ENCODE data around the gene TMEM51.
"Not testable (repeated sequence)": the region's sequence is repeated elsewhere in the genome, so short reads cannot be mapped to it uniquely, and the experiment has no call there.

The TMEM51 gene

GRCh38 chr1:15124362-15125100 lies 29.0 kb upstream of the TMEM51 start:
- no peak for DNase-seq
- intact Hi-C loops (cut with DNase I): no loop called here

GRCh38 chr1:15125101-15125745 lies 28.3 kb upstream of the TMEM51 start:
- no peak for DNase-seq
- intact Hi-C loops (cut with DNase I): no loop called here

GRCh38 chr1:15128077-15128476 lies 25.5 kb upstream of the TMEM51 start:
- DNase-seq: no peak

GRCh38 chr1:15128520-15129313 lies 24.8 kb upstream of the TMEM51 start:
- DNase-seq: peak in 40 of 42 donors; percentile 18 to 86 (median 61)
- intact Hi-C loops (cut with DNase I): no loop called here

More at GRCh38 chr1:15128077-15128476, 25.5 kb upstream of the TMEM51 start:
- intact Hi-C loops (cut with DNase I): no loop called here

- intact Hi-C loops (cut with DNase I): no loop called here
Measured at GRCh38 chr1:15129944-15130343, 23.6 kb upstream of the TMEM51 start.

GRCh38 chr1:15130607-15131006 lies 22.9 kb upstream of the TMEM51 start:
- intact Hi-C loops (cut with DNase I): no loop called here
- DNase-seq: no peak

More at GRCh38 chr1:15129944-15130343, 23.6 kb upstream of the TMEM51 start:
- no peak for DNase-seq

GRCh38 chr1:15132965-15133364 lies 20.6 kb upstream of the TMEM51 start:
- intact Hi-C loops (cut with DNase I): no loop called here
- no peak for DNase-seq

- no peak for DNase-seq
- intact Hi-C loops (cut with DNase I): no loop called here
Measured at GRCh38 chr1:15134285-15134684, 19.3 kb upstream of the TMEM51 start.

- intact Hi-C loops (cut with DNase I); DNase-seq: not testable (repeated sequence)
Measured at GRCh38 chr1:15135604-15136003, 17.9 kb upstream of the TMEM51 start.

GRCh38 chr1:15137809-15138208 lies 15.7 kb upstream of the TMEM51 start:
- intact Hi-C loops (cut with DNase I): no loop called here
- DNase-seq: no peak

GRCh38 chr1:15139654-15140350 lies 13.7 kb upstream of the TMEM51 start:
- intact Hi-C loops (cut with DNase I): no loop called here
- DNase-seq: no peak

- intact Hi-C loops (cut with DNase I): no loop called here
- DNase-seq: no peak
Measured at GRCh38 chr1:15141935-15142539, 11.5 kb upstream of the TMEM51 start.

GRCh38 chr1:15145327-15145726 lies 8.2 kb upstream of the TMEM51 start:
- intact Hi-C loops (cut with DNase I): no loop called here
- no peak for DNase-seq

- no peak for DNase-seq
- intact Hi-C loops (cut with DNase I): no loop called here
Measured at GRCh38 chr1:15146142-15146680, 7.3 kb upstream of the TMEM51 start.

- intact Hi-C loops (cut with DNase I): no loop called here
- no peak for DNase-seq
Measured at GRCh38 chr1:15146971-15147376, 6.6 kb upstream of the TMEM51 start.

- intact Hi-C loops (cut with DNase I): no loop called here
- DNase-seq: no peak
Measured at GRCh38 chr1:15148004-15148403, 5.5 kb upstream of the TMEM51 start.

GRCh38 chr1:15148475-15148874 lies 5.1 kb upstream of the TMEM51 start:
- no peak for DNase-seq
- intact Hi-C loops (cut with DNase I): no loop called here

GRCh38 chr1:15148941-15149340 lies 4.6 kb upstream of the TMEM51 start:
- intact Hi-C loops (cut with DNase I): no loop called here
- DNase-seq: no peak

GRCh38 chr1:15150376-15150775 lies 3.2 kb upstream of the TMEM51 start:
- DNase-seq: no peak
- intact Hi-C loops (cut with DNase I): loop anchor here (5.0 kb wide), 1 partner anchor 122 kb away; no protein-coding TSS in a partner anchor

Measured in head of caudate nucleus (tissue), 42 donors.